ENCODE measurements around the gene EFEMP2. TPM values are rescaled to one million over a fixed set of nuclear protein-coding genes. Genes with fewer than 3 reads are reported as not detected.

The EFEMP2 gene
- total RNA-seq, 1 experiment from 2014 or later = 35.8 TPM

Other genes starting within 250 kb of the EFEMP2 start
- gene SIPA1, start 234.7 kb downstream of the EFEMP2 start, total RNA-seq (2014; rRNA removed; shearing (Covaris generic)) = 22.5 and 25.2 TPM in 2 replicates
- gene RELA, start 209.9 kb downstream of the EFEMP2 start, total RNA-seq (2014; rRNA removed; shearing (Covaris generic)) = 29.7 and 38.0 TPM in 2 replicates
- gene KAT5, start 160.5 kb downstream of the EFEMP2 start, total RNA-seq (2014; rRNA removed; shearing (Covaris generic)) = 66.3 and 71.4 TPM in 2 replicates
- gene RNASEH2C, start 152.0 kb downstream of the EFEMP2 start, total RNA-seq (2014; rRNA removed; shearing (Covaris generic)) = 86.2 and 132 TPM in 2 replicates
- 15.7 and 20.6 TPM in 2 replicates for gene AP5B1, start 91.8 kb downstream of the EFEMP2 start, total RNA-seq (2014; rRNA removed; shearing (Covaris generic))
- gene OVOL1, start 85.7 kb downstream of the EFEMP2 start, total RNA-seq (2014; rRNA removed; shearing (Covaris generic)) = not detected in 2 replicates
- not detected in 2 replicates for gene SNX32, start 38.8 kb downstream of the EFEMP2 start, total RNA-seq (2014; rRNA removed; shearing (Covaris generic))
- 1,273 and 1,592 TPM in 2 replicates for gene CFL1, start 14.6 kb downstream of the EFEMP2 start, total RNA-seq (2014; rRNA removed; shearing (Covaris generic))
- gene MUS81, start 12.4 kb downstream of the EFEMP2 start, total RNA-seq (2014; rRNA removed; shearing (Covaris generic)) = 61.8 and 70.4 TPM in 2 replicates
- not detected in 2 replicates for gene CTSW, start 7.0 kb upstream of the EFEMP2 start, total RNA-seq (2014; rRNA removed; shearing (Covaris generic))
- gene FIBP, start 15.7 kb upstream of the EFEMP2 start, total RNA-seq (2014; rRNA removed; shearing (Covaris generic)) = 79.3 and 89.3 TPM in 2 replicates
- gene CCDC85B, start 17.9 kb upstream of the EFEMP2 start, total RNA-seq (2014; rRNA removed; shearing (Covaris generic)) = 180 and 212 TPM in 2 replicates
- 23.6 and 30.8 TPM in 2 replicates for gene FOSL1, start 27.6 kb upstream of the EFEMP2 start, total RNA-seq (2014; rRNA removed; shearing (Covaris generic))
- 14.2 and 17.2 TPM in 2 replicates for gene C11orf68, start 46.3 kb upstream of the EFEMP2 start, total RNA-seq (2014; rRNA removed; shearing (Covaris generic))
- 174 and 179 TPM in 2 replicates for gene DRAP1, start 46.6 kb upstream of the EFEMP2 start, total RNA-seq (2014; rRNA removed; shearing (Covaris generic))
- not detected in 2 replicates for gene TSGA10IP, start 72.7 kb upstream of the EFEMP2 start, total RNA-seq (2014; rRNA removed; shearing (Covaris generic))
- gene SART1, start 88.9 kb upstream of the EFEMP2 start, total RNA-seq (2014; rRNA removed; shearing (Covaris generic)) = 49.0 and 73.1 TPM in 2 replicates
- 15.6 and 29.9 TPM in 2 replicates for gene EIF1AD, start 129.4 kb upstream of the EFEMP2 start, total RNA-seq (2014; rRNA removed; shearing (Covaris generic))
- gene BANF1, start 129.7 kb upstream of the EFEMP2 start, total RNA-seq (2014; rRNA removed; shearing (Covaris generic)) = 291 and 355 TPM in 2 replicates
- not detected in 2 replicates for gene CST6, start 139.2 kb upstream of the EFEMP2 start, total RNA-seq (2014; rRNA removed; shearing (Covaris generic))
- gene CATSPER1, start 153.7 kb upstream of the EFEMP2 start, total RNA-seq (2014; rRNA removed; shearing (Covaris generic)) = not detected in 2 replicates
- not detected in 2 replicates for gene GAL3ST3, start 176.4 kb upstream of the EFEMP2 start, total RNA-seq (2014; rRNA removed; shearing (Covaris generic))
- gene SF3B2, start 179.6 kb upstream of the EFEMP2 start, total RNA-seq (2014; rRNA removed; shearing (Covaris generic)) = 264 TPM in 2 replicates
- 10.5 and 23.2 TPM in 2 replicates for gene PACS1, start 197.5 kb upstream of the EFEMP2 start, total RNA-seq (2014; rRNA removed; shearing (Covaris generic))